Measurements from ENCODE around the gene PEAK1. TPM values are rescaled to one million over a fixed set of nuclear protein-coding genes. Genes with fewer than 3 reads are reported as not detected.

Gene PEAK1
- total and polyA plus RNA-seq, 9 of the 15 experiments (the other 6 are each of a cell fraction or from before 2014, with no cell fraction given): 0.99 to 22.4 (median 10.8) TPM

DNA sequence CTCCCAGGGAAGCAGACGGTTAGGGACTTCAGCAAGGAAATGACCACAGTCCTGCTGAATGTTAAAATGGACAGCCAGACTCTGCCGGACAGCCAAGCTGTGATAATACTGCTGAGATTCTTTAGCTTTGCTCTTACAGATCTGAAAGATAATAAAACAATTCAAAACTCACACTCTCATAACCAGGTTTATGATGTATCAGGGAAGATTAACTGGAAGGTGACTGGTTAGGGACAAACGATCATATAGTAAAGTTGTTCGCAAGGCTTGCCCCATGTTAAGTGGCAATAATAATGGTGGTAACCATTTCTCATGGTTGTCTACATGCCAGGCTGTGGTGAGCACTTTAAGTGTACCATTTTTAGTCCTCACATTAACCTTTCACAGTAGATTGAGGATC is 304.7 kb downstream of the PEAK1 start:
- H3K27me3 ChIP-seq (ENCODE audit: control insufficient read depth in 2 of 2, insufficient read depth in 2 of 2, low read length in 2 of 2): no peaks in the 10 kb centered on the region
- 73% methylated on average over 4 of the region's 4 CpGs for WGBS (ENCODE audit: insufficient coverage, low coverage, missing lambda C conversion rate)
- TF ChIP-seq MTF1 (CRISPR knock-in tag; IDR thresholded peaks at IDR 0.05; ENCODE audit: borderline replicate concordance) (no peak), MAZ (CRISPR knock-in tag; conservative IDR thresholded peaks at IDR 0.05 in 1 of 2, IDR thresholded peaks at IDR 0.05 in 1 of 2) (no peak), TSC22D4 (tag; IDR thresholded peaks at IDR 0.05) (no peak), CREM (IDR thresholded peaks at IDR 0.05; ENCODE audit: low read depth) (no peak), RFX1 (IDR thresholded peaks at IDR 0.05) (no peak), ZNF507 (tag; conservative IDR thresholded peaks at IDR 0.05) (no peak), HOXB6 (CRISPR knock-in tag; IDR thresholded peaks at IDR 0.05; ENCODE audit: borderline replicate concordance) (no peak), PCBP1 (IDR thresholded peaks at IDR 0.05; ENCODE audit: low read depth, low read length, poor library complexity, severe bottlenecking) (no peak), PCBP2 (IDR thresholded peaks at IDR 0.05; ENCODE audit: low read depth, low read length, poor library complexity, severe bottlenecking) (no peak), ZNF316 (IDR thresholded peaks at IDR 0.05) (no peak), SIN3A (IDR thresholded peaks at IDR 0.05; ENCODE audit: borderline replicate concordance in 2 of 2, control insufficient read depth in 1 of 2, low read depth in 2 of 2, low read length in 2 of 2) (no peak), ZNF707 (CRISPR knock-in tag; conservative IDR thresholded peaks at IDR 0.05) (no peak)
- TF ChIP-seq, protein P1, sequence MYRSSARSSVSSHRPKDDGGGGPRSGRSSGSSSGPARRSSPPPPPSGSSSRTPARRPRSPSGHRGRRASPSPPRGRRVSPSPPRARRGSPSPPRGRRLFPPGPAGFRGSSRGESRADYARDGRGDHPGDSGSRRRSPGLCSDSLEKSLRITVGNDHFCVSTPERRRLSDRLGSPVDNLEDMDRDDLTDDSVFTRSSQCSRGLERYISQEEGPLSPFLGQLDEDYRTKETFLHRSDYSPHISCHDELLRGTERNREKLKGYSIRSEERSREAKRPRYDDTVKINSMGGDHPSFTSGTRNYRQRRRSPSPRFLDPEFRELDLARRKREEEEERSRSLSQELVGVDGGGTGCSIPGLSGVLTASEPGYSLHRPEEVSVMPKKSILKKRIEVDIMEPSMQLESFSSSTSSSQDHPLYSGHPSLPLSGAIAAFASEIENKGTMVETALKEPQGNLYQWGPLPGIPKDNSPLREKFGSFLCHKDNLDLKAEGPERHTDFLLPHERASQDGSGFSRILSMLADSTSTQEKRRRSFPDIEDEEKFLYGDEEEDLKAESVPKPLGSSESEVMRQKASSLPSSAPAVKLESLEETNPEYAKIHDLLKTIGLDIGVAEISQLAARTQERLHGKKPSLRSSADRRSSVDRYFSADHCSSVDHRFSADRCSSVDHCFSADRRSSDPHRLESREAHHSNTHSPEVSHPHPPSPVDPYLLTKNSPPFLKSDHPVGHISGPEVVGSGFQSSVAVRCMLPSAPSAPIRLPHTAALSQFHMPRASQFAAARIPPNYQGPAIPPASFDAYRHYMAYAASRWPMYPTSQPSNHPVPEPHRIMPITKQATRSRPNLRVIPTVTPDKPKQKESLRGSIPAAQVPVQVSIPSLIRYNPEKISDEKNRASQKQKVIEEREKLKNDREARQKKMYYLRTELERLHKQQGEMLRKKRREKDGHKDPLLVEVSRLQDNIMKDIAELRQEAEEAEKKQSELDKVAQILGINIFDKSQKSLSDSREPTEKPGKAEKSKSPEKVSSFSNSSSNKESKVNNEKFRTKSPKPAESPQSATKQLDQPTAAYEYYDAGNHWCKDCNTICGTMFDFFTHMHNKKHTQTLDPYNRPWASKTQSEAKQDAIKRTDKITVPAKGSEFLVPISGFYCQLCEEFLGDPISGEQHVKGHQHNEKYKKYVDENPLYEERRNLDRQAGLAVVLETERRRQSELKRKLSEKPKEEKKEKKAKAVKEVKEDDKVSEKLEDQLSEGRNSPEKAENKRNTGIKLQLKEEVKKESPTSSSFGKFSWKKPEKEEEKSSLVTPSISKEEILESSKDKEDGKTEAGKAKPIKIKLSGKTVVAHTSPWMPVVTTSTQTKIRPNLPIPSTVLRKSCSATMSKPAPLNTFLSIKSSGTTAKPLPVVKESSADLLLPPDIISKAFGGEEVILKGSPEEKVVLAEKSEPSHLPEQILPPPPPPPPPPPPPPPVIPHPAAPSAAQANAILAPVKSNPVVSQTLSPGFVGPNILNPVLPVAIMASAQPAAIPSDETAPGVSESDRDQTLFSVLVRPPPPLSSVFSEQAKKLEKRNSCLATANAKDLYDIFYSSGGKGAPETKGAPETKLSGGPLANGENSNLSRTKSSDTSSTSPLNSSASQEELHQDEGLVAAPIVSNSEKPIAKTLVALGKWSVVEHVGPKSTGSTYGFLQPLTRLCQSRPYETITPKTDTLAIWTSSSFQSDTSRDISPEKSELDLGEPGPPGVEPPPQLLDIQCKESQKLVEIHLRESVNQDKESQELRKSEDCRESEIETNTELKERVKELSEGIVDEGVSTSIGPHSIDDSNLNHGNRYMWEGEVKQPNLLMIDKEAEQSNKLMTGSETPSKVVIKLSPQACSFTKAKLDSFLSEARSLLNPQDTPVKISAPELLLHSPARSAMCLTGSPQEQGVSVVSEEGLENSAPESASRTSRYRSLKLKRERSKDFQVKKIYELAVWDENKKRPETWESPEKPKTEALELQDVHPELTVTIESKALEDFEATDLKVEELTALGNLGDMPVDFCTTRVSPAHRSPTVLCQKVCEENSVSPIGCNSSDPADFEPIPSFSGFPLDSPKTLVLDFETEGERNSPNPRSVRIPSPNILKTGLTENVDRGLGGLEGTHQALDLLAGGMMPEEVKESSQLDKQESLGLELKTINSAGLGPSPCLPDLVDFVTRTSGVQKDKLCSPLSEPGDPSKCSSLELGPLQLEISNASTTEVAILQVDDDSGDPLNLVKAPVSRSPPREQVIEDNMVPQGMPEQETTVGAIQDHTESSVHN (IDR thresholded peaks at IDR 0.05; ENCODE audit: borderline replicate concordance in 1 of 2, low read depth in 1 of 2): no peak
- TF ChIP-seq, protein P2, sequence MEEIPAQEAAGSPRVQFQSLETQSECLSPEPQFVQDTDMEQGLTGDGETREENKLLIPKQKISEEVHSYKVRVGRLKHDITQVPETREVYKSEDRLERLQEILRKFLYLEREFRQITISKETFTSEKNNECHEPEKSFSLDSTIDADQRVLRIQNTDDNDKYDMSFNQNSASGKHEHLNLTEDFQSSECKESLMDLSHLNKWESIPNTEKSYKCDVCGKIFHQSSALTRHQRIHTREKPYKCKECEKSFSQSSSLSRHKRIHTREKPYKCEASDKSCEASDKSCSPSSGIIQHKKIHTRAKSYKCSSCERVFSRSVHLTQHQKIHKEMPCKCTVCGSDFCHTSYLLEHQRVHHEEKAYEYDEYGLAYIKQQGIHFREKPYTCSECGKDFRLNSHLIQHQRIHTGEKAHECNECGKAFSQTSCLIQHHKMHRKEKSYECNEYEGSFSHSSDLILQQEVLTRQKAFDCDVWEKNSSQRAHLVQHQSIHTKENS (CRISPR knock-in tag; IDR thresholded peaks at IDR 0.05): no peak

More for the DNA sequence above, 304.7 kb downstream of the PEAK1 start:
- intact Hi-C loops (cut with micrococcal nuclease) (no loop called here), in situ Hi-C loops (cut with MboI) (loop anchor here (5.0 kb wide), 1 partner anchor 382 kb away; no protein-coding TSS in a partner anchor)
- H3K9ac ChIP-seq (ENCODE audit: insufficient read depth in 1 of 2, low read depth in 2 of 2, low read length in 2 of 2): no peak overlapping the region
- no peak overlapping the region for H3K27ac ChIP-seq (ENCODE audit: extremely low read depth, low read depth, low read length)
- H3K36me3 ChIP-seq (ENCODE audit: control insufficient read depth, insufficient read depth, low read length): peaks cover 13% of the 10 kb centered on the region; the same call in 2 of the 3 replicates
- H3K4me2 ChIP-seq (ENCODE audit: insufficient read depth, low read length): no peak overlapping the region
- no peaks in the 10 kb centered on the region for H4K20me1 ChIP-seq (replicated peaks; ENCODE audit: control insufficient read depth, insufficient read depth, low read length)
- ChIA-PET POLR2A (interaction anchor here (0.8 kb wide), 1 partner anchor 424 kb away, joined by 3 read pairs; no protein-coding TSS in a partner anchor), CTCF (ENCODE audit: low intra/inter-chr PET ratio) (no interaction called here)
- no peaks in the 10 kb centered on the region for H3K79me2 ChIP-seq (ENCODE audit: control insufficient read depth, insufficient read depth, low read length)
- H3K9me3 ChIP-seq (replicated peaks; ENCODE audit: control insufficient read depth, insufficient read depth, low read depth, low read length): no peaks in the 10 kb centered on the region
- no peaks in the 10 kb centered on the region for H3K9me1 ChIP-seq (ENCODE audit: control insufficient read depth, insufficient read depth, low read length)
- H3K4me3 ChIP-seq: no peak overlapping the region
- no peak for ATAC-seq
- FAIRE-seq: no peak
- no peak for DNase-seq (ENCODE audit: extremely low read depth in 1 of 4, low spot score in 3 of 4)
- no TSS peak for BruUV-seq (replicated peaks)
- no peak overlapping the region for H2AFZ ChIP-seq (ENCODE audit: low read depth, low read length)
- no peaks in the 10 kb centered on the region for H3K4me1 ChIP-seq (replicated peaks in 1 of 2; ENCODE audit: control insufficient read depth in 2 of 2, insufficient read depth in 2 of 2, low read length in 2 of 2)

Data from K562 (cell line).